Uterus (tissue), 4 donors: Measurements from ENCODE around the gene LITAF. TPM values are rescaled to one million over a fixed set of nuclear protein-coding genes. Genes with fewer than 3 reads are reported as not detected.
A peak's percentile ranks its signal among the peaks of the same experiment; 100 is the strongest.

ENCODE experiments used
- DNase-seq, 2 donors: peaks; one replicate each; pipeline ENCODE4 v3.0.0-alpha.2; 2019 to 2020
- H3K27ac ChIP-seq, 2 donors: fragments of 200-600 bp; sonication (generic); 1 replicate in 1 of 2; 2 replicates in 1 of 2; pipeline ENCODE4 v1.5.1; 2016 to 2018
- H3K27me3 ChIP-seq, 2 donors: fragments of 200-600 bp; sonication (generic); one replicate each; pipeline ENCODE4 v1.5.1; 2018 to 2019; ENCODE audit warnings: control low read depth in 1 of 2
- H3K36me3 ChIP-seq, 2 donors: fragments of 200-600 bp; sonication (generic); one replicate each; pipeline ENCODE4 v1.5.1; 2019; ENCODE audit warnings: control low read depth in 1 of 2
- H3K4me1 ChIP-seq, 2 donors: fragments of 200-600 bp; sonication (generic); one replicate each; pipeline ENCODE4 v1.5.1; 2018 to 2019; ENCODE audit warnings: control low read depth in 1 of 2
- H3K4me3 ChIP-seq, 2 donors: fragments of 200-600 bp; sonication (generic); 1 replicate in 1 of 2; 2 replicates in 1 of 2; pipeline ENCODE4 v1.5.1; 2018 to 2019; ENCODE audit warnings: mild to moderate bottlenecking in 1 of 2
- H3K9me3 ChIP-seq, 2 donors: fragments of 200-600 bp; sonication (generic); one replicate each; pipeline ENCODE4 v1.5.1; 2019; ENCODE audit warnings: control low read depth in 1 of 2
- POLR2A ChIP-seq, 2 donors: fragments of 450-650 bp; IDR thresholded peaks; one replicate each; pipeline ENCODE4 v1.6.1; 2016; ENCODE audit warnings: antibody characterized with exemption in 2 of 2, mild to moderate bottlenecking in 1 of 2, moderate library complexity in 1 of 2
- intact Hi-C: fragments of 100-400 bp; cut with DNase I; formaldehyde crosslinking; loops from one replicate; pipeline ENCODE4 v1.15.1; 2023; ENCODE audit warnings: low total_unique reads
- total RNA-seq, 4 donors: library from RNA; depleted of rRNA in 3 of 4; stranded (reverse); fragments of >200 nt in 3 of 4; gene quantifications; one replicate each; pipeline versions ENCODE4 v1.1.0 to v1.2.4, GENCODE V29; 2014 to 2023
- TF ChIP-seq, protein P1 (sequence below), 4 experiments: fragments of 200-600 bp in 2 of 4; fragments of 450-650 bp in 2 of 4; sonication (generic) in 2 of 4; IDR thresholded peaks; one replicate each; pipeline ENCODE4 v1.5.1; 2016 to 2019; ENCODE audit warnings: antibody characterized with exemption in 4 of 4, mild to moderate bottlenecking in 2 of 4, moderate library complexity in 1 of 4
- donor health status: DM: yes; HTN: yes; CAD: no.

LITAF gene
- total RNA-seq, 4 donors from 2014 or later: 46.9 to 163 (median 73.2) TPM

DNA sequence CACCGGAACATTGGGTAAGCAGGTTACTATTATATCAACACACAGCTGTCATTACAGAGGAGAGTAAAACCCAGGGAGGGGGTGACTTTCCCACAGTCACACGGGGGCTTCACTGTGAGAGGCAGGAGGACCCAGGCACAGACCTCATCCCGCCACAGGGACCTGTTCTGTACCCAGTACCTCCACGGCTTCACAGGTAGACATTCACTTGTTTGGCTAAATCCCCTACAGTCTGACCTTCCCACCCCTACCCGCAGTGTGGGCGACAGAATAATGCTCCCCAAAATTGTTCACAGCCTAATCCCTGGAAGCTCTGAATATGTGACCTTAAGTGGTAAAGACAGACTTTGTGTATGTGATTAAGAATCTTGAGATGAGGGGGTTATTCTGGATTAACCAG lies 16.5 kb downstream of the LITAF start:
- Histone ChIP-seq H3K9me3 (no peaks in the 10 kb centered on the region), H3K27ac (no peak overlapping the region), H3K4me3 (no peak overlapping the region), H3K4me1 (peaks cover 0 to 5% of the 10 kb centered on the region in 2 donors), H3K27me3 (no peaks in the 10 kb centered on the region), H3K36me3 (no peaks in the 10 kb centered on the region)
- no peak for DNase-seq
- TF ChIP-seq, protein P1, sequence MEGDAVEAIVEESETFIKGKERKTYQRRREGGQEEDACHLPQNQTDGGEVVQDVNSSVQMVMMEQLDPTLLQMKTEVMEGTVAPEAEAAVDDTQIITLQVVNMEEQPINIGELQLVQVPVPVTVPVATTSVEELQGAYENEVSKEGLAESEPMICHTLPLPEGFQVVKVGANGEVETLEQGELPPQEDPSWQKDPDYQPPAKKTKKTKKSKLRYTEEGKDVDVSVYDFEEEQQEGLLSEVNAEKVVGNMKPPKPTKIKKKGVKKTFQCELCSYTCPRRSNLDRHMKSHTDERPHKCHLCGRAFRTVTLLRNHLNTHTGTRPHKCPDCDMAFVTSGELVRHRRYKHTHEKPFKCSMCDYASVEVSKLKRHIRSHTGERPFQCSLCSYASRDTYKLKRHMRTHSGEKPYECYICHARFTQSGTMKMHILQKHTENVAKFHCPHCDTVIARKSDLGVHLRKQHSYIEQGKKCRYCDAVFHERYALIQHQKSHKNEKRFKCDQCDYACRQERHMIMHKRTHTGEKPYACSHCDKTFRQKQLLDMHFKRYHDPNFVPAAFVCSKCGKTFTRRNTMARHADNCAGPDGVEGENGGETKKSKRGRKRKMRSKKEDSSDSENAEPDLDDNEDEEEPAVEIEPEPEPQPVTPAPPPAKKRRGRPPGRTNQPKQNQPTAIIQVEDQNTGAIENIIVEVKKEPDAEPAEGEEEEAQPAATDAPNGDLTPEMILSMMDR (IDR thresholded peaks at IDR 0.05): no peak
- TF ChIP-seq POLR2A (IDR thresholded peaks at IDR 0.05): no peak
- intact Hi-C loops: no loop called here

DNA sequence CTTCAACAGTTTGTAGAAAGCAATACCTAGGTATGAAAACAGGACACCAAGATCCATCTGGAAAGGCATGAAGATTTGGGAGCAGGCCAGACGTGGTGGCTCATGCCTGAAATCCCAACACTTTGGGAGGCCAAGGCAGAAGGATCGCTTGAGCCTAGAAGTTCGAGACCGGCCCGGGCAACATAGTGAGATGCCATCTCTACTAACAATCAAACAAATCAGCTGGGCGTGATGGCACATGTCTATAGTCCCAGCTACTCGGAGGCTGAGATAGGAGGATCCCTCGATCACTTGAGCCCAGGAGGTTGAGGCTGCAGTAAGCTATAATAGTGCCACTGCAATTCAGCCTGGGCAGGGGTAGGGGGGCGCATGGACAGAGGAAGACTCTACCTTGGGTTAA lies 20.3 kb downstream of the LITAF start:
- TF ChIP-seq, protein P1 (IDR thresholded peaks at IDR 0.05): no peak
- TF ChIP-seq POLR2A (IDR thresholded peaks at IDR 0.05): no peak
- peak overlapping the region; percentile 59 to 92 for H3K27ac ChIP-seq
- H3K4me3 ChIP-seq: no peak overlapping the region
- no peaks in the 10 kb centered on the region for H3K4me1 ChIP-seq
- no peak for DNase-seq
- no peaks in the 10 kb centered on the region for H3K27me3 ChIP-seq
- H3K9me3 ChIP-seq: no peaks in the 10 kb centered on the region
- intact Hi-C loops: no loop called here
- no peaks in the 10 kb centered on the region for H3K36me3 ChIP-seq

DNA sequence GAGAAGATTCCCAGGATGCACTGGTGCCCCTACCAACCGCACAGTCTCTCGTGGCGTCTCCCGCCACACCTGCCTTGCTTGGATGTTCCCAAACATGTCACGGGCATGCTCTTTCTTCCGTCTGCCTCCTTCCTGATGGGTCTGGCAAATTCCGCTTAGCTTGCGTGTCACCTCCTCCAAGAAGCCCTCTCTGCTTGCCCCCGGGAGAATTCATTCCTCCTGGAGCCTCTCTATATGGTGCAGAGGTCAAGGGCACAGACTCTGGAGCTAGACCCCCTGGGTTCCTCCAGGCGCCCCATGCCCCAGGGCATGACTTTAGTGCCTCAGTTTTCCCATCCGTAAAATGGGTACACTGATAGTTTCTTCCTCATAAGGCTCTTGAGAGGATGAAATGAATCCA lies 21.1 kb downstream of the LITAF start:
- Histone ChIP-seq H3K27ac (peak overlapping the region; percentile 59 to 92), H3K4me3 (no peak overlapping the region), H3K27me3 (no peaks in the 10 kb centered on the region), H3K9me3 (no peaks in the 10 kb centered on the region), H3K4me1 (peaks cover 0 to 7% of the 10 kb centered on the region in 2 donors), H3K36me3 (no peaks in the 10 kb centered on the region)
- intact Hi-C loops: no loop called here
- TF ChIP-seq POLR2A (IDR thresholded peaks at IDR 0.05): no peak
- TF ChIP-seq, protein P1 (IDR thresholded peaks at IDR 0.05): no peak
- no peak for DNase-seq

DNA sequence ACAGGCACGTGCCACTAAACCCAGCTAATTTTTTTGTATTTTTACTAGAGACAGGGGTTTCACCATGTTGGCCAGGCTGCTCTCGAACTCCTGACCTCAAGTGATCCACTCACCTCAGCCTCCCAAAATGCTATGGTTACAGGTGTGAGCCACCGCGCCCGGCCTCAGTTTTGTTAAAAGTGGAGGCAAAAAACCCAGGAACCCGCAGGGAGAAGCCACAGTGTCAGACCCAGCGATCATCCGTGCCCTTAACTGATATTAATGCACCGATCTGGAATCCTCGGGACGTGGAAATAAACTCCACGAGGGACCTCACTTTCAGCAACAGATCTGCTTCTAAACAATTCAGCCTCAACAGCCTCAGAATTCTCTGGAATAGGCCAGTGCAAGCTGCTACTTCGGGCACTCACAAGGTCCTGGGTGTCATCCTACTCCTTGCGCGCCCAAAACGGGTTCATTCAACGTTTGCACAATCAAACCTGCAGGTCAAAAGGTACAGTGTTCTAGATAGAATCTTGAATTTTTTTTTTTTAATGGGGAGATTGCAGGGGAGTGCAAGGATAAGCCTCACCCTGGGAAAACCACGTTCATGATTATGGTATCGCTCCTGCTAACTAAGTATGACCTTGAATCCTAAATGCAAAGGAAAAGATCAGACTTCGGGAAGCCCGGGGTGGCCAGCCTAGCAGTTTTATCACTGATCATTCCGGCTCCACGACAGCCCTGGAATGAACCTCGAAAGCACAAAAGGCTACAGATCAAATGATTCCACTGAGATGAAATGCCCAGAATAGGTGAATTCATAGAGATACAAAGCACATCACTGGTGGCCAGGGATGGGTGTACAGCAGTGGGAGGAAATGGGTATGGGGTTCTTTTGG lies 22.4 kb downstream of the LITAF start:
- Histone ChIP-seq H3K4me3 (no peak overlapping the region), H3K9me3 (no peaks in the 10 kb centered on the region), H3K36me3 (no peaks in the 10 kb centered on the region), H3K27me3 (no peaks in the 10 kb centered on the region), H3K27ac (peak overlapping the region; percentile 81 to 92), H3K4me1 (peaks cover 0 to 11% of the 10 kb centered on the region in 2 donors)
- DNase-seq: no peak
- intact Hi-C loops: no loop called here
- no peak for TF ChIP-seq POLR2A (IDR thresholded peaks at IDR 0.05)
- TF ChIP-seq, protein P1 (IDR thresholded peaks at IDR 0.05): no peak

DNA sequence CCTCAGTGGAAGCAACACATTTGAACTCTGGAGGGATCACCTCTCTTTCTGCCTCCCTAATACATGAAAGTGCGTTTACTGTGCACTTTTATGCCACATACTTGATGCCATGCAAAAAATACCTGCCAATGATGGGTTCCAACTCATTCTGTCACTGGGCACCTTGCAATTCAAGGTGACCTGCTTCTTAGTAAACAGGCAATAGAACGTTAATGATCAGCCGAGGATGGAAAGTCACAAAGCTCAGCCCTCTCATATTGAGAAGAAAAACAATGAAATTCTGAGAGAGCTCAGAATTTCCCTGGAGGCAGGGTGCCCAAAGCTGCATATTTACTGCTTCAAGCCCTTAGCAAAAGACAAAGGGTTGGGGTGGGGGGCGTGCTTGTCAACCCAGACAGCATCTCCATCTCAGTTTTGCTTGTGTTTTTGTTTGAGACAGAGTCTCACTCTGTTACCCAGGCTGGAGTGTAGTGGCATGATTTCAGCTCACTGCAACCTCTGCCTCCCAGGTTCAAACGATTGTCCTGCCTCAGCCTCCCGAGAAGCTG lies 23.2 kb downstream of the LITAF start:
- Histone ChIP-seq H3K27me3 (no peaks in the 10 kb centered on the region), H3K36me3 (no peaks in the 10 kb centered on the region), H3K9me3 (no peaks in the 10 kb centered on the region), H3K4me3 (no peak overlapping the region), H3K27ac (peak overlapping the region; percentile 81 to 92), H3K4me1 (peaks cover 0 to 11% of the 10 kb centered on the region in 2 donors)
- no peak for DNase-seq
- intact Hi-C loops: no loop called here
- TF ChIP-seq POLR2A (IDR thresholded peaks at IDR 0.05): no peak
- TF ChIP-seq, protein P1 (IDR thresholded peaks at IDR 0.05): no peak
